Fibroblast of villous mesenchyme (primary cell): ENCODE data around the gene LAX1. TPM values are rescaled to one million over a fixed set of nuclear protein-coding genes. Genes with fewer than 3 reads are reported as not detected.
A peak's percentile ranks its signal among the peaks of the same experiment; 100 is the strongest.

Experiments used
- DNase-seq: peaks from one replicate; pipeline ENCODE4 v3.0.0-alpha.2; 2010; ENCODE audit warnings: low read depth
- H3K4me3 ChIP-seq: 2 replicates; pipeline ENCODE4 v1.5.1; 2011; ENCODE audit warnings: low read depth, mild to moderate bottlenecking, low read length
- total RNA-seq: library from RNA; depleted of rRNA; stranded (reverse); fragments of >200 nt; gene quantifications from 2 replicates; pipeline ENCODE4 v1.2.3, GENCODE V29; 2012
- TF ChIP-seq, protein P1 (sequence below): IDR thresholded peaks from 2 replicates; pipeline ENCODE4 v1.5.1; 2012; ENCODE audit warnings: low read depth, mild to moderate bottlenecking, low read length; ENCODE audit not compliant: insufficient read depth

Gene LAX1
- total RNA-seq, 1 donor = not detected

DNA sequence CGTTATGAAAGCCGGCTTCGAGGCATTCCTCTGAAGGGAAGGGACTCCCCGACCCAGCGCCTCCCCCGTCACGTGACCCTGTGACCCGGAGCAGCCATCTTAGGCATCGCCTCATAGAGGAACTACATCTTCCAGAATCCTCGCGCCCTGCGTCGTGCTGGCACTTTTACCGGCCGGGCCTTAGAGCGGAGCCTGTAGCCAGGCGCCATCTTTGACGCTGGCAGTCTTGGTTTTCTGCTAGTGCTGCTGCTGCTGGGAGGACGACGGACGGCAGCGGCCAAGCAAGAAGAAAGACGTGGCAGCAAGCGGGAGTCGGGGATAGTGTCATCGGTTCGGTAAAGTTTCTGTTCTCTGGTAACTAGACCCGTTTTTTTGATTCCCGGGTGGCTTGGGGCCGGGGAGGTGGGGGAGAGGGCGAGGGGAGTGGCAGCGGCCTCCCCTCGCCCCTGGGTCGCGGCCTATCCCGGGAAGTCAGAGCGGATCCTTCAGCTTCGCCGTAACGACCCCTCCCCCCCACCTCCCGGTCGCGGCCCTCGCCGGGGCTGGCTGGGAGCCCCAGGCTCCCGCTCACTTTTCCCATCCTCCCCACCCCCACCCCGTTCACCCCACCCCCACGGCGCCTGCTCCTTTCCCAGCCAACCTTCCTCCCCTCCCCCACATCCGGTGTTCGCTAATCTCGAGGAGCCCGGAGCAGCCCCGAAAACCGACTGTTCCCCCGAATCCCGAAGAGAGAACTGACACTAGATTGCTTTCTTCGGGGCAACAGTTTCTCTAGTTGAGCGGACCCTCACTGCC lies 30.7 kb downstream of the LAX1 start, which contains the start of the genes ZBED6 and ZC3H11A:
Gene ZBED6, plus strand, starts transcription at position 183 of the 795 bp plus-strand sequence. CDS start 1,900 bp downstream, outside the sequence.
Gene ZC3H11A, plus strand, starts transcription at position 183 of the 795 bp plus-strand sequence. CDS start 21,448 bp downstream, outside the sequence.
- TF ChIP-seq, protein P1, sequence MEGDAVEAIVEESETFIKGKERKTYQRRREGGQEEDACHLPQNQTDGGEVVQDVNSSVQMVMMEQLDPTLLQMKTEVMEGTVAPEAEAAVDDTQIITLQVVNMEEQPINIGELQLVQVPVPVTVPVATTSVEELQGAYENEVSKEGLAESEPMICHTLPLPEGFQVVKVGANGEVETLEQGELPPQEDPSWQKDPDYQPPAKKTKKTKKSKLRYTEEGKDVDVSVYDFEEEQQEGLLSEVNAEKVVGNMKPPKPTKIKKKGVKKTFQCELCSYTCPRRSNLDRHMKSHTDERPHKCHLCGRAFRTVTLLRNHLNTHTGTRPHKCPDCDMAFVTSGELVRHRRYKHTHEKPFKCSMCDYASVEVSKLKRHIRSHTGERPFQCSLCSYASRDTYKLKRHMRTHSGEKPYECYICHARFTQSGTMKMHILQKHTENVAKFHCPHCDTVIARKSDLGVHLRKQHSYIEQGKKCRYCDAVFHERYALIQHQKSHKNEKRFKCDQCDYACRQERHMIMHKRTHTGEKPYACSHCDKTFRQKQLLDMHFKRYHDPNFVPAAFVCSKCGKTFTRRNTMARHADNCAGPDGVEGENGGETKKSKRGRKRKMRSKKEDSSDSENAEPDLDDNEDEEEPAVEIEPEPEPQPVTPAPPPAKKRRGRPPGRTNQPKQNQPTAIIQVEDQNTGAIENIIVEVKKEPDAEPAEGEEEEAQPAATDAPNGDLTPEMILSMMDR = no peak
- DNase-seq = peak; percentile 100
- H3K4me3 ChIP-seq = peak within 1 kb of the TSS; percentile 80

DNA sequence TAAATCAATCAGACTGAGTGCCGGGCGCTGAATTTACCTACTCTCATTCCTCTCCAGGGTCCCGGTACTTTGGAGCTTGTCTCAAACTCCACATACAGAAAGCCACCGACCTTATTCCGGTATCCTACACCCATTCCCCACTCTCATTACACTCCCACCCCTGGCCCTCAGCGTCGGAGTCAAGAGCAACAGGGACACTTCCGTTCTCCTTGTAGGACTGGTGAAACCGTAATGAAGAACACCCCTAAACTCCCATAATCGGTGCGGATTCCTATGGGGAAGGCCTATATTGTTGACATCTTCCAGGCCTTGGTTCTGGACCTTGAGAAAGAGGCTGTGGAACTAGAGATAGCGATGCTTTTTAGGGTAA lies 31.2 kb downstream of the LAX1 start:
- H3K4me3 ChIP-seq = peak overlapping the region; percentile 80
- DNase-seq = peak; percentile 59
- TF ChIP-seq, protein P1 = no peak

DNA sequence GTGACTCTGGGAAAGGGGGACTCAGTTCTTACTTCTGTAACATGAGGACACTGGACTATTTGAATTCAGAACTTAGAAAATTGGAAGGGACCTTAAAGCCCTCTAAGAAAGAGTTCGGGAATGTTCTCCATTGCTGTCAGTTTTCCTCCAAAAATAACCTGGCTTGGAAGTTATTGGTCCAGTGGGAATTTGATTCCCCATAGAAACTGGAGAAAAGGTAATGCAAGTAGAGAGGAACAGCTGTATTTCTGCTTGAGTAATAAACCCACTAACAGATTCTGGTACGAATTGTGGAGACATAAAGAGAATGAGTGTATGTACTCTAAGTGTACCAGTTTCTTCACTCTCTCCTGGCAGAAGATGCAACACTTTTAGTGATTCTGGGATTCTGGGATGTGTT lies 32.2 kb downstream of the LAX1 start:
- TF ChIP-seq, protein P1 = no peak
- peak overlapping the region; percentile 80 for H3K4me3 ChIP-seq
- no peak for DNase-seq

DNA sequence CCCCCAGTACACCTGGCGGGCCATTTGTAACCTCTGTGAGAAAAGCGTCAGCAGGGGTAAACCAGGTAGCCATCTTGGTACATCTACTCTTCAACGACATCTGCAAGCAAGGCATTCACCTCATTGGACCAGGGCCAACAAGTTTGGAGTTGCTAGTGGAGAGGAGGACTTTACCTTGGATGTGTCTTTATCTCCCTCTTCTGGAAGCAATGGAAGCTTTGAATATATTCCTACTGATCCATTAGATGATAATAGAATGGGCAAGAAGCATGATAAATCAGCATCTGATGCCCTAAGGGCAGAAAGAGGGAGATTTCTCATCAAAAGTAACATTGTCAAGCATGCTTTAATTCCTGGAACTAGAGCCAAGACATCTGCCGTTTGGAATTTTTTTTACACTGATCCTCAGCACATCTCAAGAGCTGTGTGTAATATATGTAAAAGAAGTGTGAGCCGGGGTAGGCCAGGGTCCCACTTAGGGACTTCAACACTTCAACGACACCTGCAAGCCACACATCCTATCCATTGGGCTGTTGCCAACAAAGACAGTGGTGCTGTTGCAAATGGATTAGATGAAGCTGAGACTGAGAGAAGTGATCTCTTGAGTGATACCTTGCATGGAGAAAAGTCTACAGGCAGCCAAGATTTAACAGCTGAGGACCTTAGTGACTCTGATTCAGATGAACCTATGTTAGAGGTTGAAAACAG lies 33.1 kb downstream of the LAX1 start:
- H3K4me3 ChIP-seq = no peak overlapping the region
- TF ChIP-seq, protein P1 = no peak
- DNase-seq = peak; percentile 25

DNA sequence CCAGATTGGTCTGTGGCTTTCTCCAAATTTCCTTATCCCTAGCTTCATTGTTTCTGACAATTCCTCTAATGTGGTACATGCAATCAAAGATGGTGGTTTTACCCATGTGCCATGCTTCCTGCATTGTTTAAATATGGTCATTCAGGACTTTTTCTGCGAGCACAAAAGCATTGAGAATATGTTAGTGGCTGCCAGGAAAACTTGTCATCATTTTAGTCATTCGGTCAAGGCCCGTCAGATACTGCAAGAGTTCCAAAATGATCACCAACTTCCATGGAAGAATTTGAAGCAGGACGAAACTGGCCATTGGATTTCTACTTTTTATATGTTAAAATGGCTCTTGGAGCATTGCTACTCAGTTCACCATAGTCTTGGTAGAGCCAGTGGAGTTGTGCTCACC lies 34.2 kb downstream of the LAX1 start:
- no peak for DNase-seq
- no peak overlapping the region for H3K4me3 ChIP-seq
- TF ChIP-seq, protein P1 = no peak

DNA sequence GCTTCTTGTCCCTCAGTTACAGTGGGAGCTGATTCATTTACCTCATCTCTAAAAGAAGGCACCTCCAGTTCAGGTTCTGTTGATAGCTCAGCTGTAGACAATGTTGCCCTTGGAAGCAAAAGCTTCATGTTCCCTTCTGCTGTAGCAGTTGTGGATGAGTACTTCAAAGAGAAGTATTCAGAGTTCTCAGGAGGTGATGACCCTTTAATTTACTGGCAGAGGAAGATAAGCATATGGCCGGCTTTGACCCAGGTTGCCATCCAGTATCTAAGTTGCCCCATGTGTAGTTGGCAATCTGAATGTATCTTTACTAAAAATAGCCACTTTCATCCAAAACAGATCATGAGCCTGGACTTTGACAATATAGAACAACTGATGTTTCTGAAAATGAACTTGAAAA lies 35.0 kb downstream of the LAX1 start:
- no peak overlapping the region for H3K4me3 ChIP-seq
- DNase-seq = no peak
- TF ChIP-seq, protein P1 = no peak
